ENCODE data around the gene TP53.

GRCh38 chr17:7715936-7716886, 28.9 kb upstream of the TP53 start:
- TF ChIP-seq, protein P1, sequence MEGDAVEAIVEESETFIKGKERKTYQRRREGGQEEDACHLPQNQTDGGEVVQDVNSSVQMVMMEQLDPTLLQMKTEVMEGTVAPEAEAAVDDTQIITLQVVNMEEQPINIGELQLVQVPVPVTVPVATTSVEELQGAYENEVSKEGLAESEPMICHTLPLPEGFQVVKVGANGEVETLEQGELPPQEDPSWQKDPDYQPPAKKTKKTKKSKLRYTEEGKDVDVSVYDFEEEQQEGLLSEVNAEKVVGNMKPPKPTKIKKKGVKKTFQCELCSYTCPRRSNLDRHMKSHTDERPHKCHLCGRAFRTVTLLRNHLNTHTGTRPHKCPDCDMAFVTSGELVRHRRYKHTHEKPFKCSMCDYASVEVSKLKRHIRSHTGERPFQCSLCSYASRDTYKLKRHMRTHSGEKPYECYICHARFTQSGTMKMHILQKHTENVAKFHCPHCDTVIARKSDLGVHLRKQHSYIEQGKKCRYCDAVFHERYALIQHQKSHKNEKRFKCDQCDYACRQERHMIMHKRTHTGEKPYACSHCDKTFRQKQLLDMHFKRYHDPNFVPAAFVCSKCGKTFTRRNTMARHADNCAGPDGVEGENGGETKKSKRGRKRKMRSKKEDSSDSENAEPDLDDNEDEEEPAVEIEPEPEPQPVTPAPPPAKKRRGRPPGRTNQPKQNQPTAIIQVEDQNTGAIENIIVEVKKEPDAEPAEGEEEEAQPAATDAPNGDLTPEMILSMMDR (optimal IDR thresholded peaks at IDR 0.05 in 1 of 3, IDR thresholded peaks at IDR 0.05 in 1 of 3, conservative IDR thresholded peaks at IDR 0.05 in 1 of 3; ENCODE audit: extremely low read depth in 1 of 3, insufficient read depth in 2 of 3, low read length in 3 of 3), result no peak
- TF ChIP-seq EZH2 (IDR thresholded peaks at IDR 0.05; ENCODE audit: low read length), result no peak
